ENCODE results near the gene YLPM1. TPM values are rescaled to one million over a fixed set of nuclear protein-coding genes. Genes with fewer than 3 reads are reported as not detected.

YLPM1 gene
- total and polyA plus RNA-seq, 10 of the 15 experiments (the other 5 are each of a cell fraction or from before 2014, with no cell fraction given): 11.1 to 48.2 (median 18.0) TPM

GRCh38 chr14:74762917-74763802 lies at the start of gene YLPM1 (continued):
- TF ChIP-seq, protein P1, sequence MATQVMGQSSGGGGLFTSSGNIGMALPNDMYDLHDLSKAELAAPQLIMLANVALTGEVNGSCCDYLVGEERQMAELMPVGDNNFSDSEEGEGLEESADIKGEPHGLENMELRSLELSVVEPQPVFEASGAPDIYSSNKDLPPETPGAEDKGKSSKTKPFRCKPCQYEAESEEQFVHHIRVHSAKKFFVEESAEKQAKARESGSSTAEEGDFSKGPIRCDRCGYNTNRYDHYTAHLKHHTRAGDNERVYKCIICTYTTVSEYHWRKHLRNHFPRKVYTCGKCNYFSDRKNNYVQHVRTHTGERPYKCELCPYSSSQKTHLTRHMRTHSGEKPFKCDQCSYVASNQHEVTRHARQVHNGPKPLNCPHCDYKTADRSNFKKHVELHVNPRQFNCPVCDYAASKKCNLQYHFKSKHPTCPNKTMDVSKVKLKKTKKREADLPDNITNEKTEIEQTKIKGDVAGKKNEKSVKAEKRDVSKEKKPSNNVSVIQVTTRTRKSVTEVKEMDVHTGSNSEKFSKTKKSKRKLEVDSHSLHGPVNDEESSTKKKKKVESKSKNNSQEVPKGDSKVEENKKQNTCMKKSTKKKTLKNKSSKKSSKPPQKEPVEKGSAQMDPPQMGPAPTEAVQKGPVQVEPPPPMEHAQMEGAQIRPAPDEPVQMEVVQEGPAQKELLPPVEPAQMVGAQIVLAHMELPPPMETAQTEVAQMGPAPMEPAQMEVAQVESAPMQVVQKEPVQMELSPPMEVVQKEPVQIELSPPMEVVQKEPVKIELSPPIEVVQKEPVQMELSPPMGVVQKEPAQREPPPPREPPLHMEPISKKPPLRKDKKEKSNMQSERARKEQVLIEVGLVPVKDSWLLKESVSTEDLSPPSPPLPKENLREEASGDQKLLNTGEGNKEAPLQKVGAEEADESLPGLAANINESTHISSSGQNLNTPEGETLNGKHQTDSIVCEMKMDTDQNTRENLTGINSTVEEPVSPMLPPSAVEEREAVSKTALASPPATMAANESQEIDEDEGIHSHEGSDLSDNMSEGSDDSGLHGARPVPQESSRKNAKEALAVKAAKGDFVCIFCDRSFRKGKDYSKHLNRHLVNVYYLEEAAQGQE (IDR thresholded peaks at IDR 0.05; ENCODE audit: low read depth, low read length): no peak
- TF ChIP-seq MTA2 (IDR thresholded peaks at IDR 0.05; ENCODE audit: low read depth): peak; percentile 19; the same call in 1 of the 2 replicates
- TF ChIP-seq CREB1 (IDR thresholded peaks at IDR 0.05; ENCODE audit: low read depth): peak; percentile 65
- TF ChIP-seq IKZF1 (conservative IDR thresholded peaks at IDR 0.05): peak; percentile 82
- no peak for TF ChIP-seq CBX3 (IDR thresholded peaks at IDR 0.05; ENCODE audit: borderline replicate concordance, low read depth)
- TF ChIP-seq RCOR1 (conservative IDR thresholded peaks at IDR 0.05; ENCODE audit: low read depth, low read length): no peak
- TF ChIP-seq HDGF (IDR thresholded peaks at IDR 0.05): no peak
- TF ChIP-seq, protein P2, sequence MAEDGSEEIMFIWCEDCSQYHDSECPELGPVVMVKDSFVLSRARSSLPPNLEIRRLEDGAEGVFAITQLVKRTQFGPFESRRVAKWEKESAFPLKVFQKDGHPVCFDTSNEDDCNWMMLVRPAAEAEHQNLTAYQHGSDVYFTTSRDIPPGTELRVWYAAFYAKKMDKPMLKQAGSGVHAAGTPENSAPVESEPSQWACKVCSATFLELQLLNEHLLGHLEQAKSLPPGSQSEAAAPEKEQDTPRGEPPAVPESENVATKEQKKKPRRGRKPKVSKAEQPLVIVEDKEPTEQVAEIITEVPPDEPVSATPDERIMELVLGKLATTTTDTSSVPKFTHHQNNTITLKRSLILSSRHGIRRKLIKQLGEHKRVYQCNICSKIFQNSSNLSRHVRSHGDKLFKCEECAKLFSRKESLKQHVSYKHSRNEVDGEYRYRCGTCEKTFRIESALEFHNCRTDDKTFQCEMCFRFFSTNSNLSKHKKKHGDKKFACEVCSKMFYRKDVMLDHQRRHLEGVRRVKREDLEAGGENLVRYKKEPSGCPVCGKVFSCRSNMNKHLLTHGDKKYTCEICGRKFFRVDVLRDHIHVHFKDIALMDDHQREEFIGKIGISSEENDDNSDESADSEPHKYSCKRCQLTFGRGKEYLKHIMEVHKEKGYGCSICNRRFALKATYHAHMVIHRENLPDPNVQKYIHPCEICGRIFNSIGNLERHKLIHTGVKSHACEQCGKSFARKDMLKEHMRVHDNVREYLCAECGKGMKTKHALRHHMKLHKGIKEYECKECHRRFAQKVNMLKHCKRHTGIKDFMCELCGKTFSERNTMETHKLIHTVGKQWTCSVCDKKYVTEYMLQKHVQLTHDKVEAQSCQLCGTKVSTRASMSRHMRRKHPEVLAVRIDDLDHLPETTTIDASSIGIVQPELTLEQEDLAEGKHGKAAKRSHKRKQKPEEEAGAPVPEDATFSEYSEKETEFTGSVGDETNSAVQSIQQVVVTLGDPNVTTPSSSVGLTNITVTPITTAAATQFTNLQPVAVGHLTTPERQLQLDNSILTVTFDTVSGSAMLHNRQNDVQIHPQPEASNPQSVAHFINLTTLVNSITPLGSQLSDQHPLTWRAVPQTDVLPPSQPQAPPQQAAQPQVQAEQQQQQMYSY (CRISPR knock-in tag; IDR thresholded peaks at IDR 0.05): no peak
- TF ChIP-seq MAX (IDR thresholded peaks at IDR 0.05; ENCODE audit: low read depth, low read length): no peak; the same call in 1 of the 2 replicates
- 0 out of 2 replicates have a peak, but pooled peaks have one; percentile 53 for TF ChIP-seq ELK1 (IDR thresholded peaks at IDR 0.05; ENCODE audit: low read depth, low read length)
- TF ChIP-seq NFYB (IDR thresholded peaks at IDR 0.05; ENCODE audit: insufficient read depth, low read depth, low read length): no peak
- no peak for TF ChIP-seq STAT3 (IDR thresholded peaks at IDR 0.05; ENCODE audit: low read depth, low read length)
- 0 out of 2 replicates have a peak, but pooled peaks have one; percentile 23 for TF ChIP-seq TCF12 (IDR thresholded peaks at IDR 0.05; ENCODE audit: low read depth, low read length)
- TF ChIP-seq STAT1 (conservative IDR thresholded peaks at IDR 0.05): no peak
- no peak; the same call in 1 of the 2 replicates for TF ChIP-seq RBBP5 (conservative IDR thresholded peaks at IDR 0.05)
- 0 out of 2 replicates have a peak, but pooled peaks have one; percentile 67 for TF ChIP-seq MXI1 (IDR thresholded peaks at IDR 0.05; ENCODE audit: low read depth, low read length)
